Measurements from ENCODE around the gene SHD.

SHD gene

DNA sequence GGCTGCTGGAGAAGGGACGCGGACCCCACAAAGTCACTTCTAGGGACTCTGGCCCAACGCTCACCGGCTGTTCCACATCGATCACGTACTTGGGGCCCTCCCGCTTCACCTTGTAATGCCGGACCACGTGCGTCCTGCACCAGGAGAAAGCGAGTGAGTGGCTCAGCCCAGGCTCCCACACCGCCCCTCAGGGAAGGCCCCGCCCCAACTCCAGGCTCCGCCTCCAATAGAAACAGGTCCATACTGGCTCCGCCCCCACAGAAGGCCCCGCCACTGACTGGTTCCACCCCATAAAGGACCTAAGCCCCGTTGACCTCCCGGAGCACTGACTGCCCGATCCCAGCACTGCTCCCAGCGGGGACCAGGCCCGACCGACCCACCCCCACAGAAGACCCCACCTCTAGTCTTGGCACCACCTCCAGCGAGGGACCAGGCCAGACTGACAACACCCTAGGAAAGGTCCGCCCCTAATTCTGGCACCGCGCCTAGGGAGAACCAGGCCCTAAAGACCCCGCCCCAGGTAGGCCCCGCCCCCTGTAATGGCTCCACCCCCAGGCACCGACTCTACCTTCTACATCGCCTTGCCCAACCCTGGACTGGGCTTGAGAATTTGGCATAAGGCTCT lies 48.3 kb downstream of the SHD start:
- DNase-seq (ENCODE audit: low read depth in 2 of 2): peak; percentile 60 to 81

DNA sequence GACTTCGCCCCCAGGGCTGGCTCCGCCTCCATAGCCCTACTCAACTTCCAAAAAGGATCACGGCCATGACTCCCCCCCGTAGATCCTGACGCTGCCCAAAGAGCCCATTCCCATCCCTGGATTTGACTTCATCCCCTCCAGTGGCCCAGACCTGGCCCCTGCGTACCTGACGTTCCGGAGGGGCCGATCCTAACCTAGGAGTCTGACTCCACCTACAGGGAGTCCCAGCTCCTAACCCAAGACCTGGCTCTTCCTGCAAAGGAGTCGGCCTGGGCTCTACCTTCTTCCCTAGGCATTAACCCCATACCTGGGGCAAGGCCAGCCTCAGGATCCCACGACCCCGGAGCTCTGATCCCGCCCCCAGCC lies 48.8 kb downstream of the SHD start:
- no peak for DNase-seq (ENCODE audit: low read depth in 2 of 2)

DNA sequence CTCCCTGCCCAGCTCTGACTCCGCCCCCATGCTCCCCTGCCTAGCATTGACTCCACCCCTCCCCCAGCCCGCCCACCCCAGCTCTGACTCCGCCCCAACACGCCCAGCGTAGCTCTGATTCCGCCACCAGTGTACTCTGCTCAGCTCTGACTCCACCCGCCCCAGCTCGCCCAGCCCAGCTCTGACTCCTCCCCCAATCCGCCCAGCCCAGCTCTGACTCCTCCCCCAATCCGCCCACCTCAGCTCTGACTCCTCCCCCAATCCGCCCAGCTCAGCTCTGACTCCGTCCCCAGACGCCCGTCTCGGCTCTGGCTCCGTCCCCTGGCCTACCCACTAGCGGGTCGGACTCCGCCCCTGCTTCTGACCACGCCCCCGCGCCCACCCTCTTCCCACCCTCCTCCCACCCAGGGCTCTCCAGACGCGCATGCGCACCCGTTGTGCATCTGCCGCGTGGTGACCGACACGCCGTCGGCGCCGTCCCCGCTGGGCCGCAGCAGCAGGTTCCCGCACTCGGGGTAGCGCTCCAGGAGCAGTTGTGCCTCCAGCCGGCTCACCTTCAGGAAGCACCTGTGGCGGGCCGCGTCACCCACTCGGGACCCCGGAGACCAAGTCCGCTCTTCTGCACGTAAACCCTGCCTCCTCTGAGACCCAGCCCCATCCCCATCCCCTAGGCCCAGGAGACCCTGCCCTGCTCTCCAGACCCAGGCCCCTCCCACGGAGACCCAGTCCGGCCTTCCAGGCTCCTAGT lies 49.4 kb downstream of the SHD start:
- DNase-seq (ENCODE audit: low read depth in 2 of 2): peak; percentile 98 to 99

DNA sequence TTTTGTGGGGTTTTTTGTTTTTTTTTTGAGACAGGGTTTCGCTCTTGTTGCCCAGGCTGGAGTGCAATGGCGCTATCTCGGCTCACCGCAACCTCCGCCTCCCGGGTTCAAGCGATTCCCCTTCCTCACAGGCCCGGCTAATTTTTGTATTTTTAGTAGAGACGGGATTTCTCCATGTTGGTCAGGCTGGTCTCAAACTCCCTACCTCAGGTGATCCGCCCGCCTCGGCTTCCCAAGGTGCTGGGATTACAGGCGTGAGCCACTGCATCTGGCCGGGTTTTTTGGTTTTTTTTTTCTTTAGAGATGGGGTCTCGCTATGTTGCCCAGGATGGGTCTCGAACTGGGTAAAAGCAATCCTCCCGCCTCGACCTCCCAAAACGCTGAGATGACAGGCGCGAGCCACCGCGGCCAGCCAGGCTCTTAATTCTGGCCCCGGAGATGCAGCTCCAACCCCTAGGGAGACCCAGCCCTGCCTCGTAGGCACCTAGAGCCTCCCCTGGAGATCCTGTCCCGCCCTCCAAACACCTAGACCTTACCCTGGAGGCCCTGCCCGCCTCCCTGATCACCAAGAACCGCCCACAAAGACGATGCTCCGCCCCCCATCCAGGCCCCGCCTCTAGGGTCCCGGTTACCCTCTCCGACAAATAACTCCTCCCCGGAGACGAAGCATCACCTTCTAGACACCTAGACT lies 50.1 kb downstream of the SHD start:
- DNase-seq (ENCODE audit: low read depth in 2 of 2): peak in 1 of 2 experiments; percentile 64

DNA sequence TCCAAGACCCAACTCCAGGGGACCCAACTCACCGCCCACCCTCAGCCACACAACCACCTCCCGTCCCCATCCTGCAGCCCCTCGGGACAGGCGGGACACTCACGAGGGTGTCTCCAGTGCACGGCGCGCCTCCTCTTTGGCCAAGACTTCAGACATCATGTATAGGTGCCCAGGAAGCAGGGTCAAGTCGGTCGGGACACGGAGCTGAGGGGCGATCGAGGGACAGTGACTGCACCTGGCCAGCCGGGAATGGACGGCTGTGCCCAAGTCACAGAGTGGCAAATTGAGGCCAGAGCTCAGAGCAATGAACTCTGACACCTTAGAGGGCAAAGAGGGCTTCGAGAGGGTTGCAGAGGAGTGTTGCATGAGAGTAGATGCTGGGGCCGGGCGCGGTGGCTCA lies 50.8 kb downstream of the SHD start:
- DNase-seq (ENCODE audit: low read depth in 2 of 2): no peak

DNA sequence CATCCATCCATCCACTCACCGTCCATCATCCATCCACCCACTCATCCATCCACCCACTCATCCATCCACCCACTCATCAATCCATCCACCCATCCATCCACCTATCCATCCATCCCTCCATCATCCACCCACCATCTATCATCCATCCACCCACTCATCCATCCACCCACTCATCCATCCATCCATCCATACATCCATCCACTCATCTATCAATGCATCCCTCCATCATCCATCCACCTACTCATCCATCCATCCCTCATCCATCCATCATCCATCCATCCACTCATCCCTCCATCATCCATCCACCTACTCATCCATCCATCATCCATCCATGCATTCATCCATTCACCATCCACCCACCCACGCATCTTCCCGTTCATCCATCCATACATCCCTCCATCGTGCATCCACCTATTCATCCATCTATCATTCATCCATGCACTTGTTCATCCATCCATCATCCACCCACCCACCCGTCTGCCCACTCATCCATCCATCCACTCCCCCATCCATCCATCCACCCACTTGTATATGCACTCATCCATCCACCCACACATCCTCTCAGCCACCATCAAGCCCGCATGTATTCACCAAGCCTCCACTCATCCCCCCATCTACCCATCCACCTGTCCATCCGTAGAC lies 56.0 kb downstream of the SHD start:
- DNase-seq (ENCODE audit: low read depth in 2 of 2): no peak

DNA sequence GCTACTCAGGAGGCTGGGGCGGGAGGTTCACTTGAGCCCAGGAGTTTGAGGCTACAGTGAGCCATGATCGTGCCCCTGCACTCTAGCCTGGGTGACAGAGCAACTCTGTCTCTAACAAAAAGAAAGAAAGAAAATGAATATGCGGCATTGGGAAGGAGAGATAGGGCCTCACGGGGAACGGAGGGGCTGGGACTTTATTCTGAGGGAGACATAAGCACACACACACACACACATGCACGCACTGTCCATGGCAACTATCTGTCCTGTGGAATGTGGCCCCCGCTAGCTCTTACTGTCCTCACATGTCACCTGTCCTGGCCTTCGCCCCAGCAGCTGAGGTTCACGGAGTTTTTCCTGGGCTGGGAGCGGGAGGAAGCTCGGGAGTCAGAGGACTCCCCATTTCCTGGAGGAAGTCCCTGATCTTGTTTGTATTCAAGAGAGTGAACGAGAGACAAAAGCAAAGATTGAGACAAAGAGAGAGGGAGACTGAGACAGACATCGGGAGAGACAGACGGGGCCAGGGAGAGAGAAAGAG lies 58.9 kb downstream of the SHD start:
- no peak for DNase-seq (ENCODE audit: low read depth in 2 of 2)

DNA sequence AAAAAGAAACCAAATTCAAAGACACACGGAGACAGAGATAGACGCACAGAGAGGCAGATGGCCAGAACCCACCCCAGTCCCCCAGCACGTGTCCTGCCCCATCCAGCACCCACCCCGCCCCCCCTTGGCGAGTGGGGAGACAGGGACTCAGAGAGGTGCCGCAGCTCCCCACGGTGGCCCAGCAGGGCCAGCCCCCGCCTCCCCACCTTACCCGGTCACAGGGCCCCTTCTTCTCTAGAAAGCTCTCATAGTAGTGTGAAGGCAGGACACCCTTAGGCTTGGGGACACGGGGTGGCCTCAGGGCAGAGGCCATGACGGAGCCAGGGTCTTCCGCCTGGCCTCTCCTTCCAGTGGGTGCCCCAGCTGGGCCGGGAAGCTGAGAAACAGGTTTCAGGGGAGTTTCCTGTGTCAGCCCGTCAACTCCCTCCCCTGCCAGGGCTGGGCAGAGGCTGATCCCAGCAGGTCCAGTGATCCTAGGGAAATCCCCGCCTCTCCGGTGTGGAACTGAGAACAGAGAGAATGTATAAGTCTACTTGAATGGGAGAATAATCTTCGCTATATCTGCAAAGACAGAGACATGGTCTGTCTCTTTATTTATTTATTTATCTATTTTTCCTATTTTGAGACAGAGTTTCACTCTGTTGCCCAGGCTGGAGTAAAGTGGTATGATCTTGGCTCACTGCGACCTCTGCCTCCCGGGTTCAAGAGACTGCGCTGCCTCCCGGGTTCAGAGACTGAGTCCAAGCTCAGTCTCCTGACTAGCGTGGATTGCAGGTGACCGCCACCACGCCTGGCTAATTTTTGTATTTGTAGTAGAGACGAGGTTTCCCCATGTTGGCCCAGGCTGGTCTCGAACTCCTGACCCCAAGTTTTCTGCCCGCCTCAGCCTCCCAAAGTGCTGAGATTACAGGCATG lies 59.6 kb downstream of the SHD start, which contains the start of gene STAP2:
Gene STAP2 (minus strand): TSS at position 387 of the 915 bp plus-strand sequence. CDS start 74 bp downstream, at position 313.
- DNase-seq (ENCODE audit: low read depth in 2 of 2): no peak

Measured in stimulated activated CD4-positive, alpha-beta T cell treated with anti-CD3 and anti-CD28 coated beads, Interleukin-12 subunit alpha, Interleukin-12 subunit beta, amount 100 ng/mL, for 24 hours (primary cell).